Measurements from ENCODE around the gene ANXA4. TPM values are rescaled to one million over a fixed set of nuclear protein-coding genes. Genes with fewer than 3 reads are reported as not detected.
"Not testable (repeated sequence)": the region's sequence is repeated elsewhere in the genome, so short reads cannot be mapped to it uniquely, and the experiment has no call there.

Gene ANXA4
- polyA plus RNA-seq, 4 donors: 289 to 764 (median 313) TPM

DNA sequence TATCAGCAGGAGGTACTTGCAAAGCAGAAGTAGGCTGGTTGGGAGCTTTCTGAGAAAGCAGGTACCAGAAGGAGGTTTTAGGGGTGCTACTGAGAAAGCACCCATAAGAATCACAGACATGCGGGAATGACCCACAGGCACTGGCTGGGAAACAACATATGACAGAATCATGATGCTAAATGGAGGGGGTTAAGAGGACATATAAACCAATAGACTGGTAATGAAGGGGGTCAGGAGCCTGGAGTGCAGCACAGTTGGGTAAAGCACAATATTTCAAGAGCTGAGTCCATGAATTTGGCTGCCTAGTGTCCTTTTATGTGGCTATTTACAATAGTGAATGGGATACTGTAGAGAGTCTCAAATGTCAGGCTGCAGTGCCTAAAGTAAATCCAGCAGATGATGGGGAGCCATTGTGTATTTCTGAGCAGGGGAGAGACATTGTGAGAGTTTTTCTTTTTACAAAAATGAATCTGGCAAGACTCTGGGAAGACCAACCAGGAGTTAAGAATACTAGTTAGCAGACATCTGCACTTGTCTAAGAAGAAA is 59.9 kb downstream of the ANXA4 start:
- Histone ChIP-seq H3K4me3 (ENCODE audit: low read depth in 1 of 3, low read length in 3 of 3) (no peak overlapping the region), H3K36me3 (ENCODE audit: control insufficient read depth in 3 of 3, insufficient read depth in 2 of 3, low read depth in 1 of 3, low read length in 3 of 3) (peaks cover 0 to 46% (median 10%) of the 10 kb centered on the region in 3 donors), H3K27ac (ENCODE audit: low read depth in 1 of 3, low read length in 2 of 3) (no peak overlapping the region), H3K27me3 (ENCODE audit: control insufficient read depth in 3 of 3, insufficient read depth in 3 of 3, low read length in 3 of 3) (no peaks in the 10 kb centered on the region), H3K9me3 (ENCODE audit: control insufficient read depth in 2 of 2, insufficient read depth in 1 of 2, low read depth in 1 of 2, low read length in 1 of 2) (no peaks in the 10 kb centered on the region), H3K4me1 (ENCODE audit: control insufficient read depth in 3 of 3, insufficient read depth in 2 of 3, low read depth in 1 of 3, low read length in 2 of 3) (peaks cover 8 to 49% (median 12%) of the 10 kb centered on the region in 3 donors)
- DNase-seq (no peak), FAIRE-seq (no peak)
- 72 to 100% (median 90%) methylated on average over 1 of the region's 1 CpG for WGBS, 3 donors

DNA sequence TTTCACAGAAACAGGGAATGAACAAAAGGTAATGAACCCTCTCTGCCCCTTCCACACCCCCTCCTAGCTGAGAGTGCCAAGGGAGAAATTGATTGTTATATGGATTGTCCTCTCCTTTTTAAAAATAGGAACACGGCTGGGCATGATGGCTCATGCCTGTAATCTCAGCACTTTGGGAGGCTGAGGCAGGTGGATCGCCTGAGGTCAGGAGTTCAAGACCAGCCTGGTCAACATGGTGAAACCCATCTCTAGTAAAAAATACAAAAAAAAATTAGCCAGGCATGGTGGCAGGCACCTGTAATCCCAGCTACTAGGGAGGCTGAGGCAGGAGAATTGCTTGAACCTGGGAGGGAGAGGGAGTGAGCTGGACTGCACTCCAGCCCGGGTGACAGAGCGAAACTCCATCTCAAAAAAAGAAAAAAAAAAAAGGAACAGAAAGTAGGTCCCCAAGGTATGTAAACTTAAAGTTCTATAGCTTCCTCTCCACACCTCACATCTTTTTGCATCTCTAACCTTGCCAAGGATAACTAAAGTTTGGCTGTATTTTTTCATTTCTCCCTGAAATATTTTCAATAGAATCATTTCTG is 60.9 kb downstream of the ANXA4 start:
- H3K4me3 ChIP-seq (ENCODE audit: low read depth in 1 of 3, low read length in 3 of 3); H3K9me3 ChIP-seq (ENCODE audit: control insufficient read depth in 2 of 2, insufficient read depth in 1 of 2, low read depth in 1 of 2, low read length in 1 of 2); FAIRE-seq; DNase-seq; H3K27ac ChIP-seq (ENCODE audit: low read depth in 1 of 3, low read length in 2 of 3); H3K27me3 ChIP-seq (ENCODE audit: control insufficient read depth in 3 of 3, insufficient read depth in 3 of 3, low read length in 3 of 3): not testable (repeated sequence)
- WGBS, 3 donors: 80 to 88% (median 87%) methylated on average over 4 of the region's 4 CpGs
- Histone ChIP-seq H3K36me3 (ENCODE audit: control insufficient read depth in 3 of 3, insufficient read depth in 2 of 3, low read depth in 1 of 3, low read length in 3 of 3) (peaks cover 0 to 50% (median 15%) of the 10 kb centered on the region in 3 donors), H3K4me1 (ENCODE audit: control insufficient read depth in 3 of 3, insufficient read depth in 2 of 3, low read depth in 1 of 3, low read length in 2 of 3) (peaks cover 5 to 38% (median 8%) of the 10 kb centered on the region in 3 donors)

DNA sequence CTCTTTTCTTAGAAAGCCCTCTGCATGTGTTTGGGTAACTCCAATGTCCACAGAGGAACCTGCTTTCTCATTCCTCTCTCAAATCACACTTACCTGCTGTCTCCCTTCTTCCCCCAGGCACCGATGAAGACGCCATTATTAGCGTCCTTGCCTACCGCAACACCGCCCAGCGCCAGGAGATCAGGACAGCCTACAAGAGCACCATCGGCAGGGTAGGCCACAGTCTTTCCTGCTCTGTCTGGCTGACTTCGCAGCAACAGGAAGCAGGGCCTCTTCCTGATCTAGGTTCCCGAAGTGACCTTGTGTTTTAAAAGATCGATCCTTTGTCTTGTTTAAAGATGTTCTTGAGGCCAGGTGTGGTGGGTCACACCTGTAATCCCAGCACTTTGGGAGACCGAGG is 62.5 kb downstream of the ANXA4 start:
- DNase-seq: no peak
- H3K27ac ChIP-seq (ENCODE audit: low read depth in 1 of 3, low read length in 2 of 3): no peak overlapping the region
- peaks cover 3 to 24% (median 4%) of the 10 kb centered on the region in 3 donors for H3K4me1 ChIP-seq (ENCODE audit: control insufficient read depth in 3 of 3, insufficient read depth in 2 of 3, low read depth in 1 of 3, low read length in 2 of 3)
- H3K9me3 ChIP-seq (ENCODE audit: control insufficient read depth in 2 of 2, insufficient read depth in 1 of 2, low read depth in 1 of 2, low read length in 1 of 2): no peaks in the 10 kb centered on the region
- no peak overlapping the region for H3K4me3 ChIP-seq (ENCODE audit: low read depth in 1 of 3, low read length in 3 of 3)
- peaks cover 6 to 62% (median 19%) of the 10 kb centered on the region in 3 donors for H3K36me3 ChIP-seq (ENCODE audit: control insufficient read depth in 3 of 3, insufficient read depth in 2 of 3, low read depth in 1 of 3, low read length in 3 of 3)
- WGBS, 3 donors: 72 to 87% (median 78%) methylated on average over 11 of the region's 11 CpGs
- FAIRE-seq: no peak
- no peaks in the 10 kb centered on the region for H3K27me3 ChIP-seq (ENCODE audit: control insufficient read depth in 3 of 3, insufficient read depth in 3 of 3, low read length in 3 of 3)

DNA sequence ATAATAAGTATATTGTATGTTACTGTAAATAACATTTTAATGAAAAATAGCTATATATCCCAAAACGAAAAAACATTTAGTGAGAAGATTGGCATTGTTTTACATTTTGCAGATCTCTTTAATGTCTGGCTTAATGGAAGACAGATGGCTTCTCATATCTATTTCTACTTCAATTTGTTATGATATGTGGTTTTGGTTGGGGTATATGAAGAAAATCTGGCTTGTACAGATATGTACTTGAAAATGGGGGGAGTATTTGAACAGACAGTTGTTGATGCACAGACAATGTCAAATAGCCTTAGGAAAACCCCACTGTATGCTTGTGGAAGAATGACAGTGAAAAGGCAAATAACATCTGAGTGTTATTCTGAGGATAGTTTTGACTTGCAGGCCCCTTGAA is 64.0 kb downstream of the ANXA4 start:
- Histone ChIP-seq H3K9me3 (ENCODE audit: control insufficient read depth in 2 of 2, insufficient read depth in 1 of 2, low read depth in 1 of 2, low read length in 1 of 2) (no peaks in the 10 kb centered on the region), H3K36me3 (ENCODE audit: control insufficient read depth in 3 of 3, insufficient read depth in 2 of 3, low read depth in 1 of 3, low read length in 3 of 3) (peaks cover 8 to 68% (median 23%) of the 10 kb centered on the region in 3 donors), H3K27me3 (ENCODE audit: control insufficient read depth in 3 of 3, insufficient read depth in 3 of 3, low read length in 3 of 3) (no peaks in the 10 kb centered on the region), H3K4me1 (ENCODE audit: control insufficient read depth in 3 of 3, insufficient read depth in 2 of 3, low read depth in 1 of 3, low read length in 2 of 3) (peaks cover 0 to 10% (median 0%) of the 10 kb centered on the region in 3 donors), H3K4me3 (ENCODE audit: low read depth in 1 of 3, low read length in 3 of 3) (no peak overlapping the region), H3K27ac (ENCODE audit: low read depth in 1 of 3, low read length in 2 of 3) (no peak overlapping the region)
- no peak for FAIRE-seq
- no peak for DNase-seq
- WGBS, 3 donors: 86 to 93% (median 91%) methylated on average over 1 of the region's 1 CpG

DNA sequence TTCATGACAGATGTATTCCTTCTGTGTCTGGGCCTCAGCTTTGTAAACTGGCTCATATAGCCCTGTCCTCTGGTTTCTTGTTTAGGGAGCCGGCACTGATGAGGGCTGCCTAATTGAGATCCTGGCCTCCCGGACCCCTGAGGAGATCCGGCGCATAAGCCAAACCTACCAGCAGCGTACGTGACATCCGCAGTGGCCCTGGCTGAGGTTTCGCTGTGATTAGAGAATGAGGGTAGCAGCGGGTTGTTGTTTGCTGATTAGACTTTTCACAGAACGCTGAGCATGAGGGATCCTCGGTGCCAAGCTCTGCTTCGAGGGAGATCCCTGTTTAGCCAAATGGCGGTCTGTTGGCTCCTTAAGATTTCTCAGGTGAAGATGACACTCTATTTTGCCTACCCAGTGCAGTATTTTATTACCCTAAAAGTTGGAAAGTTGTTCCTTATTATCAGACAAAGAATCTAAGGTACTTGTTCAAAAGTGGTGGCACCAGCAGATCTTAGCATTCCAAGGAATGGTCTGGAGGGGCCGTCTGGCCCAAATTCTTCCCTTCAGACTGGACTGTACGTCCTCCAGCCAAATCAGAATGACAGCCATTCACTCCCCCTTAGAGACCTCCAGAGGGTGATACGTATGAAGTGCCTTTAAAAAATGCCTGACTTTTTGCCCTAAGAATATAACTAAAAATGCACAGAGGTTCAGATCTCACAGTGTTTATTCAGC is 66.0 kb downstream of the ANXA4 start:
- FAIRE-seq (no peak), DNase-seq (no peak)
- no peaks in the 10 kb centered on the region for H3K9me3 ChIP-seq (ENCODE audit: control insufficient read depth in 2 of 2, insufficient read depth in 1 of 2, low read depth in 1 of 2, low read length in 1 of 2)
- peaks cover 13 to 68% (median 36%) of the 10 kb centered on the region in 3 donors for H3K36me3 ChIP-seq (ENCODE audit: control insufficient read depth in 3 of 3, insufficient read depth in 2 of 3, low read depth in 1 of 3, low read length in 3 of 3)
- H3K4me1 ChIP-seq (ENCODE audit: control insufficient read depth in 3 of 3, insufficient read depth in 2 of 3, low read depth in 1 of 3, low read length in 2 of 3): no peaks in the 10 kb centered on the region
- 93 to 95% (median 93%) methylated on average over 16 of the region's 16 CpGs for whole genome bisulfite sequencing, 3 donors
- no peak overlapping the region for H3K27ac ChIP-seq (ENCODE audit: low read depth in 1 of 3, low read length in 2 of 3)
- H3K27me3 ChIP-seq (ENCODE audit: control insufficient read depth in 3 of 3, insufficient read depth in 3 of 3, low read length in 3 of 3): no peaks in the 10 kb centered on the region
- no peak overlapping the region for H3K4me3 ChIP-seq (ENCODE audit: low read depth in 1 of 3, low read length in 3 of 3)

DNA sequence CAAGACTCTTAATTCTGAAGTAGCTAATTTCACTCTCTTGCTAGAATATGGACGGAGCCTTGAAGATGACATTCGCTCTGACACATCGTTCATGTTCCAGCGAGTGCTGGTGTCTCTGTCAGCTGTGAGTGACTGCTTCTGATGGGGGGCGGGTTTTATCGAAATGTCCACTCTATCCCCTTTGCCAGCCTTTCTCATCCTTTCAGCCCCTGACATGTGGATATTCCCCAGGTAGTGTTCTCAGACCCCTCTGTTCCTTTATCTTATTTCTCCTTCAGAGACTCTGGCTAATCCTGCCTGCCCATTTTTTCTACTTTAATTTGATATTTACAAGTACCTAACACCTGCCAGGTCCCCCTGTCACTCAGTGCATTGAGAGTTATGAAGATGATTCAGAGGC is 68.6 kb downstream of the ANXA4 start:
- WGBS, 3 donors: 94 to 97% (median 95%) methylated on average over 6 of the region's 6 CpGs
- Histone ChIP-seq H3K4me1 (ENCODE audit: control insufficient read depth in 3 of 3, insufficient read depth in 2 of 3, low read depth in 1 of 3, low read length in 2 of 3) (peaks cover 0 to 1% (median 0%) of the 10 kb centered on the region in 3 donors), H3K36me3 (ENCODE audit: control insufficient read depth in 3 of 3, insufficient read depth in 2 of 3, low read depth in 1 of 3, low read length in 3 of 3) (peaks cover 13 to 71% (median 34%) of the 10 kb centered on the region in 3 donors), H3K9me3 (ENCODE audit: control insufficient read depth in 2 of 2, insufficient read depth in 1 of 2, low read depth in 1 of 2, low read length in 1 of 2) (no peaks in the 10 kb centered on the region), H3K27ac (ENCODE audit: low read depth in 1 of 3, low read length in 2 of 3) (no peak overlapping the region), H3K27me3 (ENCODE audit: control insufficient read depth in 3 of 3, insufficient read depth in 3 of 3, low read length in 3 of 3) (no peaks in the 10 kb centered on the region), H3K4me3 (ENCODE audit: low read depth in 1 of 3, low read length in 3 of 3) (no peak overlapping the region)
- DNase-seq: no peak
- FAIRE-seq: no peak

DNA sequence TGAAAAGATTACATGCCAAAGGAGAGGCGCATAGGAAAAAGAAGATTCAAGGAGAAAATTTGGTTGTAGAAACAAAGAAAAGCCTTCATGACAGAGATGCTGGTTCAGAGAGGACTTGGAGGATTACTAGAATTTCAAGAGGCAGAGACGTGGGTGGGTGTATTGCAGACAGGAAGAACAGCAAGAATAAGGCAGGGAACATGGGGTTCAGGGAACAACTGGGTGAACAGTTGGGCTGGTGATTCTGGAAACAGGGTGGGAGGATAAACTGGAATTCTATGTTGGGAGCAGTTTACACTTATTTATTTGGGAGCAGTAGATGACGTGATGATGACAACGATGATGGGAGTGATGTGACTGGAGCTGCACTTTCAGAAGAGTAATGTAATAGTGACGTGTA is 69.1 kb downstream of the ANXA4 start:
- no peak for FAIRE-seq
- Histone ChIP-seq H3K27ac (ENCODE audit: low read depth in 1 of 3, low read length in 2 of 3) (no peak overlapping the region), H3K4me3 (ENCODE audit: low read depth in 1 of 3, low read length in 3 of 3) (no peak overlapping the region), H3K4me1 (ENCODE audit: control insufficient read depth in 3 of 3, insufficient read depth in 2 of 3, low read depth in 1 of 3, low read length in 2 of 3) (peaks cover 0 to 6% (median 0%) of the 10 kb centered on the region in 3 donors), H3K36me3 (ENCODE audit: control insufficient read depth in 3 of 3, insufficient read depth in 2 of 3, low read depth in 1 of 3, low read length in 3 of 3) (peaks cover 13 to 73% (median 33%) of the 10 kb centered on the region in 3 donors), H3K9me3 (ENCODE audit: control insufficient read depth in 2 of 2, insufficient read depth in 1 of 2, low read depth in 1 of 2, low read length in 1 of 2) (no peaks in the 10 kb centered on the region), H3K27me3 (ENCODE audit: control insufficient read depth in 3 of 3, insufficient read depth in 3 of 3, low read length in 3 of 3) (no peaks in the 10 kb centered on the region)
- no peak for DNase-seq
- 91 to 93% (median 92%) methylated on average over 5 of the region's 5 CpGs for WGBS, 3 donors

DNA sequence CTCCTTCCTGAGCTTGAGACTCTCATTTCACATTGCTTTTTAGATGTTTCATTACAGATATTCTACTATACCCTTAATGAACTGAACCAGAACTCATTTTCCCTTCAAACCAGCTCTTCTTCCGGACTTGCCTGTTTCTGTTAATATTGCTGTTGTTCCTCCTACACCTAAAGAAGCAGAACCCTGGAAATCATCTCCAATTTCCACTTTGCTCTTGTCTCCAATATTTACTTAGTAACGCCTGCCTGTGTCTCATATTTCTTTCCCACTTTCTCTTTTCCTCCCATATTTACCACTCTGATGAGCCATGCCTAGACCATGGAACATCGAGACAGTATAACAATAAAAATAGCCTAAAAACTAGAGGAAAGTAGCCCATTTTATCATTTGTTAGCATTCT is 69.7 kb downstream of the ANXA4 start:
- Histone ChIP-seq H3K4me1 (ENCODE audit: control insufficient read depth in 3 of 3, insufficient read depth in 2 of 3, low read depth in 1 of 3, low read length in 2 of 3) (peaks cover 0 to 6% (median 0%) of the 10 kb centered on the region in 3 donors), H3K27me3 (ENCODE audit: control insufficient read depth in 3 of 3, insufficient read depth in 3 of 3, low read length in 3 of 3) (no peaks in the 10 kb centered on the region), H3K9me3 (ENCODE audit: control insufficient read depth in 2 of 2, insufficient read depth in 1 of 2, low read depth in 1 of 2, low read length in 1 of 2) (no peaks in the 10 kb centered on the region), H3K36me3 (ENCODE audit: control insufficient read depth in 3 of 3, insufficient read depth in 2 of 3, low read depth in 1 of 3, low read length in 3 of 3) (peaks cover 13 to 70% (median 32%) of the 10 kb centered on the region in 3 donors), H3K4me3 (ENCODE audit: low read depth in 1 of 3, low read length in 3 of 3) (no peak overlapping the region), H3K27ac (ENCODE audit: low read depth in 1 of 3, low read length in 2 of 3) (no peak overlapping the region)
- no peak for DNase-seq
- FAIRE-seq: no peak
- WGBS, 3 donors: 89 to 96% (median 90%) methylated on average over 3 of the region's 3 CpGs

All from small intestine (tissue), 7 donors.